HepG2 (cell line): ENCODE data around the gene TMOD2. TPM values are rescaled to one million over a fixed set of nuclear protein-coding genes. Genes with fewer than 3 reads are reported as not detected.

ENCODE experiments used
- ATAC-seq: fragments of 200-7000 bp; cut with Tn5 transposase; 3 replicates; pipeline ENCODE4 v1.9.1; 2020; ENCODE audit warnings: mild to moderate bottlenecking, moderate library complexity
- BruUV-seq: library from RNA; stranded (reverse); fragments of 400-500 nt; replicated peaks from 2 replicates; lab custom pipeline; 2021; lab: Mats Ljungman, UMichigan
- CTCF ChIA-PET: fragments of 300-600 bp; formaldehyde crosslinking; extraction: SDS; loops from one replicate; lab custom pipeline; 2021; ENCODE audit warnings: low total read pairs, inconsistent platforms, low intra/inter-chr PET ratio; lab: Yijun Ruan, JAX
- POLR2A ChIA-PET: fragments of 350-600 bp; sonication (Branson Sonifier 250); formaldehyde crosslinking; loops from one replicate; lab custom pipeline; 2020; ENCODE audit warnings: antibody characterized with exemption, inconsistent platforms; lab: Yijun Ruan, JAX
- DNase-seq: peaks from one replicate; pipeline ENCODE4 v3.0.0-alpha.2; 2015; ENCODE audit warnings: low spot score
- FAIRE-seq: peaks from 3 replicates; lab custom pipeline; 2011; peaks lifted over from hg19 to GRCh38; lab: Jason Lieb, UNC
- H2AFZ ChIP-seq: one replicate; pipeline ENCODE4 v1.6.1; 2011; ENCODE audit warnings: low read length, inconsistent platforms
- H3K27ac ChIP-seq: fragments of 300-600 bp; 3 replicates; pipeline ENCODE4 v1.8.0; 2011; ENCODE audit warnings: mixed run types, mild to moderate bottlenecking, mixed read lengths, low read length, inconsistent platforms; ENCODE audit not compliant: insufficient read depth; ENCODE audit errors: extremely low read length
- H3K27me3 ChIP-seq, 2 experiments: fragments of 200-600 bp in 1 of 2; 2 replicates in 1 of 2; 3 replicates in 1 of 2; pipeline versions ENCODE4 v1.6.0 to v1.8.0; 2011; ENCODE audit warnings: low read length in 2 of 2, mild to moderate bottlenecking in 2 of 2, moderate library complexity in 2 of 2, inconsistent platforms in 1 of 2; ENCODE audit not compliant: insufficient read depth in 2 of 2, control insufficient read depth in 1 of 2
- H3K36me3 ChIP-seq, 2 experiments: fragments of 200-600 bp in 1 of 2; replicated peaks in 1 of 2; 2 replicates in 1 of 2; 3 replicates in 1 of 2; pipeline versions ENCODE4 v1.5.1 to v1.8.0; 2011; ENCODE audit warnings: low read length in 2 of 2, inconsistent platforms in 1 of 2; ENCODE audit not compliant: insufficient read depth in 2 of 2, control insufficient read depth in 1 of 2
- H3K4me1 ChIP-seq: 2 replicates; pipeline ENCODE4 v1.5.1; 2012; ENCODE audit warnings: low read length, inconsistent platforms; ENCODE audit not compliant: insufficient read depth
- H3K4me2 ChIP-seq: 2 replicates; pipeline ENCODE4 v1.6.0; 2011; ENCODE audit warnings: low read depth, low read length, inconsistent platforms
- H3K4me3 ChIP-seq, 3 experiments: fragments of 200-600 bp in 1 of 3; sonication (generic), shearing (Covaris generic) in 1 of 3; replicated peaks in 1 of 3; 2 replicates each; pipeline ENCODE4 v1.5.1; 2011 to 2016; ENCODE audit warnings: low read length in 3 of 3, inconsistent platforms in 2 of 3, low read depth in 2 of 3, mild to moderate bottlenecking in 2 of 3, control low read depth in 1 of 3, mixed read lengths in 1 of 3; ENCODE audit not compliant: insufficient read depth in 1 of 3
- H3K79me2 ChIP-seq: one replicate; pipeline ENCODE4 v1.6.1; 2011; ENCODE audit warnings: low read length, inconsistent platforms; ENCODE audit not compliant: insufficient read depth
- H3K9ac ChIP-seq: 2 replicates; pipeline ENCODE4 v1.6.0; 2011; ENCODE audit warnings: mild to moderate bottlenecking, low read depth, low read length, inconsistent platforms; ENCODE audit not compliant: insufficient read depth
- H3K9me3 ChIP-seq: 2 replicates; pipeline ENCODE4 v1.5.1; 2012; ENCODE audit warnings: mild to moderate bottlenecking, low read length
- H4K20me1 ChIP-seq: 2 replicates; pipeline ENCODE4 v1.6.0; 2011; ENCODE audit warnings: inconsistent platforms, mild to moderate bottlenecking, low read length, moderate library complexity; ENCODE audit not compliant: insufficient read depth
- CBX1 ChIP-seq: IDR thresholded peaks from one replicate; pipeline ENCODE4 v1.6.1; 2016; ENCODE audit warnings: antibody characterized with exemption, low read depth
- MTA3 ChIP-seq: sonication (generic); formaldehyde crosslinking; IDR thresholded peaks from 2 replicates; pipeline ENCODE4 v1.4.0; 2020; ENCODE audit warnings: missing genetic modification reagents
- NFE2 ChIP-seq: sonication (generic); formaldehyde crosslinking; IDR thresholded peaks from 2 replicates; pipeline ENCODE4 v1.4.0; 2020; ENCODE audit warnings: missing genetic modification reagents
- SRSF4 ChIP-seq: fragments of 200-400 bp; formaldehyde crosslinking; IDR thresholded peaks from one replicate; pipeline ENCODE4 v1.6.1; 2018; ENCODE audit warnings: mild to moderate bottlenecking, low read depth, low read length, moderate library complexity; ENCODE audit not compliant: poor library complexity, severe bottlenecking
- TEAD3 ChIP-seq: optimal IDR thresholded peaks from 2 replicates; pipeline ENCODE3; 2016; ENCODE audit warnings: borderline replicate concordance
- ZNF619 ChIP-seq: sonication (generic); formaldehyde crosslinking; IDR thresholded peaks from 2 replicates; pipeline ENCODE4 v1.4.0; 2020; ENCODE audit warnings: mild to moderate bottlenecking, missing genetic modification reagents
- WGBS: methylation state at CpG from one replicate; pipeline ENCODE4 v1.1.6; 2017; ENCODE audit warnings: low lambda C conversion rate; 5-methylcytosine and 5-hydroxymethylcytosine counted together
- in situ Hi-C: cut with HindIII; loops from 2 replicates; pipeline ENCODE4 v1.10.0; 2017; ENCODE audit warnings: low pct_unique_long_range_greater_than_20kb; ENCODE audit not compliant: extremely low pct_ligation_motif_present
- intact Hi-C: fragments of 100-400 bp; cut with micrococcal nuclease; formaldehyde crosslinking; loops from one replicate; pipeline ENCODE4 v1.10.0; 2022; ENCODE audit not compliant: unreplicated experiment
- polyA plus RNA-seq, 8 experiments: library from polyadenylated mRNA; depleted of rRNA in 3 of 8; stranded (reverse) in 7 of 8; unstranded in 1 of 8; fragments of >200 nt; fragmentation: Illumina TruSeq in 4 of 8; extraction: Trizol in 4 of 8; gene quantifications; 2 replicates each; pipeline versions ENCODE4 v1.2.1 to v1.2.3, GENCODE V29; 2011 to 2016; ENCODE audit warnings: low read depth in 4 of 8, missing spikeins in 1 of 8, mixed read lengths in 1 of 8; ENCODE audit not compliant: insufficient read depth in 1 of 8
- total RNA-seq, 5 experiments: library from RNA; depleted of rRNA; stranded (reverse); fragments of >200 nt; fragmentation: Illumina TruSeq; extraction: Trizol; gene quantifications; 2 replicates each; pipeline ENCODE4 v1.2.3, GENCODE V29; 2016; ENCODE audit warnings: low read depth in 1 of 5
- TF ChIP-seq, protein P1 (sequence below), 2 experiments: sonication (generic) in 1 of 2; formaldehyde crosslinking in 1 of 2; IDR thresholded peaks; 2 replicates each; pipeline versions ENCODE4 v1.4.0 to v1.6.1; 2018 to 2020; ENCODE audit warnings: missing genetic modification reagents in 2 of 2, borderline replicate concordance in 1 of 2, low read depth in 1 of 2, mild to moderate bottlenecking in 1 of 2, missing biosample characterization in 1 of 2

The TMOD2 gene
- total and polyA plus RNA-seq, 2 of the 13 experiments (the other 11 are each of a cell fraction or from before 2014, with no cell fraction given), result 0.01 to 0.02 TPM

DNA sequence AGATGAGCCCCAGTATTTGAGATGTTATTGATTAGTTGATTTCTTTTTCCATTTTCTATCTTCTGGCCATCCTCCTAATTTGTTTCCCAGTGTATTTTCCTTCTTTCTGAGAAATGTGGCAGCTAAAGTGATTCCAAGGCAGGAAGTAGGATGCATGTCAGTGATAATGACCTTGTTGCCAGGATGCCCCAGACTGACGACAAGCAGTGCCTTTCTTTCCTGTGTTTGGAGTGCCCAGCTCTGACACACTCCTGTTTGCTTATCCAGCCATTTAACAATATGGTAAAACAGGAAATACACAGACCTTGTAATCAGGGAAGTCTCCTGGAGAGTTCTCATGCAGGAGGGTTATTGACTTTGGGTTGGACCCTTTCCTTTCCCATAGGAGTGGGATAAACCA lies 20.4 kb downstream of the TMOD2 start:
- intact Hi-C loops, result loop anchor here (10.0 kb wide), 1 partner anchor 237 kb away; no protein-coding TSS in a partner anchor
- Histone ChIP-seq H3K4me2 (no peak overlapping the region), H3K4me1 (peaks cover 4% of the 10 kb centered on the region; the same call in 1 of the 2 replicates)
- CTCF ChIA-PET, result no interaction called here
- DNase-seq, result no peak
- TF ChIP-seq, protein P1, sequence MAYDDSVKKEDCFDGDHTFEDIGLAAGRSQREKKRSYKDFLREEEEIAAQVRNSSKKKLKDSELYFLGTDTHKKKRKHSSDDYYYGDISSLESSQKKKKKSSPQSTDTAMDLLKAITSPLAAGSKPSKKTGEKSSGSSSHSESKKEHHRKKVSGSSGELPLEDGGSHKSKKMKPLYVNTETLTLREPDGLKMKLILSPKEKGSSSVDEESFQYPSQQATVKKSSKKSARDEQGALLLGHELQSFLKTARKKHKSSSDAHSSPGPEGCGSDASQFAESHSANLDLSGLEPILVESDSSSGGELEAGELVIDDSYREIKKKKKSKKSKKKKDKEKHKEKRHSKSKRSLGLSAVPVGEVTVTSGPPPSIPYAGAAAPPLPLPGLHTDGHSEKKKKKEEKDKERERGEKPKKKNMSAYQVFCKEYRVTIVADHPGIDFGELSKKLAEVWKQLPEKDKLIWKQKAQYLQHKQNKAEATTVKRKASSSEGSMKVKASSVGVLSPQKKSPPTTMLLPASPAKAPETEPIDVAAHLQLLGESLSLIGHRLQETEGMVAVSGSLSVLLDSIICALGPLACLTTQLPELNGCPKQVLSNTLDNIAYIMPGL (CRISPR knock-in tag; IDR thresholded peaks at IDR 0.05; ENCODE audit: borderline replicate concordance in 1 of 2, low read depth in 1 of 2), result no peak
- no peak for TF ChIP-seq TEAD3
- TF ChIP-seq CBX1, result no peak
- TF ChIP-seq NFE2 (CRISPR knock-in tag), result no peak
- no peak for TF ChIP-seq SRSF4
- no peak for TF ChIP-seq MTA3 (CRISPR knock-in tag)
- no peak for TF ChIP-seq ZNF619 (CRISPR knock-in tag)
- TF ChIP-seq, all 625 proteins: peak for 0
- FAIRE-seq, result no peak
- Histone ChIP-seq H3K9ac (no peak overlapping the region), H3K79me2 (no peaks in the 10 kb centered on the region), H3K27ac (no peak overlapping the region), H4K20me1 (no peaks in the 10 kb centered on the region; the same call in 1 of the 2 replicates), H3K4me3 (no peak overlapping the region), H3K9me3 (no peaks in the 10 kb centered on the region), H2AFZ (no peak overlapping the region), H3K36me3 (no peaks in the 10 kb centered on the region), H3K27me3 (peaks cover 0 to 12% of the 10 kb centered on the region in 2 experiments; a peak in 3 of 5 replicates)
- in situ Hi-C loops, result loop anchor here (5.0 kb wide), 1 partner anchor 119 kb away; no protein-coding TSS in a partner anchor
- BruUV-seq, result no TSS peak
- POLR2A ChIA-PET, result no interaction called here
- ATAC-seq, result no peak
- 0% methylated on average over 1 of the region's 1 CpG for WGBS
